ENCODE data around the gene TMPRSS5.
"Not testable (repeated sequence)": the region's sequence is repeated elsewhere in the genome, so short reads cannot be mapped to it uniquely, and the experiment has no call there.

GRCh38 chr11:113671914-113672313 is 34.2 kb downstream of the TMPRSS5 start:
- TF ChIP-seq CTCF (conservative IDR thresholded peaks at IDR 0.05; ENCODE audit: low read depth, low read length); EZH2 (IDR thresholded peaks at IDR 0.05; ENCODE audit: borderline replicate concordance, low read depth, low read length, poor library complexity, severe bottlenecking): not testable (repeated sequence)

All from A673 (cell line).